Central memory CD4-positive, alpha-beta T cell (primary cell): ENCODE data around the gene ETNK2.

Experiments used
- DNase-seq: peaks from one replicate; pipeline ENCODE4 v3.0.0; 2022
- total RNA-seq, 3 experiments: gene quantifications; one replicate each; lab custom pipeline; 2026; lab: John Stamatoyannopoulos, UW

The ETNK2 gene
- total RNA-seq, result 1.5 to 3.7 (median 3.7) reads per million in 3 experiments

GRCh38 chr1:204151552-204152309 is at the start of gene ETNK2:
Gene ETNK2 (minus strand): TSS chr1:204152044. CDS start chr1:204151852, 192 bp downstream.
- DNase-seq, result peak; percentile 56

GRCh38 chr1:204201348-204202040 is 49.6 kb upstream of the ETNK2 start:
- no peak for DNase-seq

GRCh38 chr1:204199579-204199978 is 47.7 kb upstream of the ETNK2 start:
- no peak for DNase-seq

GRCh38 chr1:204198348-204199340 is 46.8 kb upstream of the ETNK2 start:
- no peak for DNase-seq

GRCh38 chr1:204197068-204197467 is 45.2 kb upstream of the ETNK2 start:
- DNase-seq, result no peak

GRCh38 chr1:204196068-204196795 is 44.4 kb upstream of the ETNK2 start, which contains the start of gene KISS1:
Gene KISS1 (minus strand): TSS chr1:204196491. CDS start chr1:204192876, 3,615 bp downstream.
- DNase-seq, result no peak

GRCh38 chr1:204194771-204195170 is 42.9 kb upstream of the ETNK2 start:
- no peak for DNase-seq

GRCh38 chr1:204194080-204194479 is 42.2 kb upstream of the ETNK2 start:
- no peak for DNase-seq

- no peak for DNase-seq
Observed at GRCh38 chr1:204192589-204193352, 40.9 kb upstream of the ETNK2 start.

GRCh38 chr1:204192046-204192445 is 40.2 kb upstream of the ETNK2 start:
- DNase-seq, result no peak

GRCh38 chr1:204191456-204191855 is 39.6 kb upstream of the ETNK2 start:
- DNase-seq, result no peak

- DNase-seq, result no peak
Observed at GRCh38 chr1:204190212-204191211, 38.7 kb upstream of the ETNK2 start.

GRCh38 chr1:204188959-204189639 is 37.3 kb upstream of the ETNK2 start:
- no peak for DNase-seq

- DNase-seq, result no peak
Observed at GRCh38 chr1:204186597-204186996, 34.8 kb upstream of the ETNK2 start.

GRCh38 chr1:204181116-204181515 is 29.3 kb upstream of the ETNK2 start:
- no peak for DNase-seq

- DNase-seq, result no peak
Observed at GRCh38 chr1:204180133-204180532, 28.3 kb upstream of the ETNK2 start.

GRCh38 chr1:204178487-204179281 is 26.8 kb upstream of the ETNK2 start:
- no peak for DNase-seq

- DNase-seq, result no peak
Observed at GRCh38 chr1:204177133-204177532, 25.3 kb upstream of the ETNK2 start.
